OCI-LY7 (cell line): ENCODE data around the gene CDKAL1. TPM values are rescaled to one million over a fixed set of nuclear protein-coding genes. Genes with fewer than 3 reads are reported as not detected.

Experiments used
- BruUV-seq: library from RNA; stranded (reverse); fragments of 400-500 nt; replicated peaks from 2 replicates; lab custom pipeline; 2021; lab: Mats Ljungman, UMichigan
- CTCF ChIA-PET: fragments of 300-600 bp; sonication (Branson Sonifier 250); formaldehyde crosslinking; loops from one replicate; lab custom pipeline; 2022; ENCODE audit warnings: antibody characterized with exemption; ENCODE audit not compliant: unreplicated experiment; lab: Charles Lee
- POLR2A ChIA-PET: fragments of 300-600 bp; sonication (Branson Sonifier 250); formaldehyde crosslinking; loops from one replicate; lab custom pipeline; 2022; ENCODE audit warnings: antibody characterized with exemption; lab: Charles Lee
- DNase-seq: peaks from one replicate; pipeline ENCODE4 v3.0.0-alpha.2; 2015; ENCODE audit warnings: low spot score
- H2AFZ ChIP-seq: fragments of 200-600 bp; sonication (generic), shearing (Covaris generic); 2 replicates; pipeline ENCODE4 v1.6.1; 2014; ENCODE audit warnings: mild to moderate bottlenecking, antibody characterized with exemption, low read length, moderate library complexity
- H3K27ac ChIP-seq: fragments of 200-600 bp; sonication (generic); 2 replicates; pipeline ENCODE4 v1.5.1; 2014; ENCODE audit warnings: mixed run types, low read depth, mild to moderate bottlenecking, moderate library complexity, low read length, inconsistent platforms; ENCODE audit not compliant: poor library complexity, severe bottlenecking
- H3K36me3 ChIP-seq: fragments of 200-600 bp; sonication (generic); 2 replicates; pipeline ENCODE4 v1.6.1; 2014; ENCODE audit warnings: mild to moderate bottlenecking, antibody characterized with exemption, low read length, moderate library complexity, mixed read lengths; ENCODE audit not compliant: insufficient read depth
- H3K4me1 ChIP-seq: fragments of 200-600 bp; sonication (generic); 2 replicates; pipeline ENCODE4 v1.5.1; 2014; ENCODE audit warnings: mild to moderate bottlenecking, low read length; ENCODE audit not compliant: insufficient read depth, poor library complexity, severe bottlenecking
- H3K4me2 ChIP-seq: fragments of 200-600 bp; sonication (generic); 2 replicates; pipeline ENCODE4 v1.6.1; 2014; ENCODE audit warnings: mild to moderate bottlenecking, low read length
- H3K4me3 ChIP-seq: fragments of 200-600 bp; sonication (generic); 2 replicates; pipeline ENCODE4 v1.5.1; 2014; ENCODE audit warnings: mild to moderate bottlenecking, low read depth, low read length; ENCODE audit not compliant: poor library complexity, severe bottlenecking
- H3K79me2 ChIP-seq: fragments of 200-600 bp; sonication (generic); 2 replicates; pipeline ENCODE4 v1.6.1; 2016; ENCODE audit warnings: low read depth, mild to moderate bottlenecking, low read length, moderate library complexity, mixed read lengths; ENCODE audit not compliant: insufficient read depth
- H3K9me2 ChIP-seq: fragments of 200-600 bp; sonication (generic); 2 replicates; pipeline ENCODE4 v1.6.1; 2016; ENCODE audit warnings: mild to moderate bottlenecking, low read length, mixed read lengths; ENCODE audit not compliant: insufficient read depth
- H3K9me3 ChIP-seq: fragments of 200-600 bp; sonication (generic); 2 replicates; pipeline ENCODE4 v1.6.1; 2014; ENCODE audit warnings: mild to moderate bottlenecking, mixed run types, low read length, mixed read lengths
- H4K20me1 ChIP-seq: fragments of 200-600 bp; sonication (generic); 2 replicates; pipeline ENCODE4 v1.6.1; 2014; ENCODE audit warnings: mild to moderate bottlenecking, antibody characterized with exemption, low read length, moderate library complexity, mixed read lengths; ENCODE audit not compliant: insufficient read depth
- CTCF ChIP-seq: fragments of 200-600 bp; sonication (generic); conservative IDR thresholded peaks from 2 replicates; pipeline ENCODE4 v1.5.1; 2014; ENCODE audit warnings: mild to moderate bottlenecking, antibody characterized with exemption, low read length, moderate library complexity, mixed read lengths
- EZH2phosphoT487 ChIP-seq: fragments of 200-600 bp; sonication (generic); IDR thresholded peaks from 2 replicates; pipeline ENCODE4 v1.6.1; 2018; ENCODE audit warnings: low read depth, borderline replicate concordance, mild to moderate bottlenecking, mixed run types, antibody characterized with exemption, low read length, moderate library complexity, mixed read lengths
- intact Hi-C: fragments of 100-400 bp; cut with micrococcal nuclease; formaldehyde crosslinking; loops from one replicate; pipeline ENCODE4 v1.10.0; 2022; ENCODE audit not compliant: unreplicated experiment
- total RNA-seq, 2 experiments: library from RNA; depleted of rRNA in 1 of 2; stranded (reverse); fragments of >200 nt in 1 of 2; shearing (Covaris generic) in 1 of 2; gene quantifications; 2 replicates each; pipeline ENCODE4 v1.2.3, GENCODE V29; 2014 to 2022

Gene CDKAL1
- total RNA-seq, 2 experiments from 2014 or later, result 19.9 to 21.1 TPM

- intact Hi-C loops, result no loop called here
- Histone ChIP-seq H3K4me3 (no peak overlapping the region), H3K4me1 (no peaks in the 10 kb centered on the region), H3K9me2 (no peaks in the 10 kb centered on the region), H3K79me2 (no peaks in the 10 kb centered on the region), H3K36me3 (no peaks in the 10 kb centered on the region), H2AFZ (no peak overlapping the region), H3K4me2 (no peak overlapping the region), H3K27ac (no peak overlapping the region), H4K20me1 (no peaks in the 10 kb centered on the region), H3K9me3 (peaks cover 13% of the 10 kb centered on the region)
- no TSS peak for BruUV-seq
- ChIA-PET CTCF (no interaction called here), POLR2A (interaction anchor here (0.7 kb wide), 2 partner anchors 15 to 25 kb away, joined by 3 read pairs; no protein-coding TSS in a partner anchor)
- TF ChIP-seq CTCF (no peak), EZH2phosphoT487 (no peak)
- DNase-seq, result no peak
Measured at GRCh38 chr6:20915156-20915555, 380.9 kb downstream of the CDKAL1 start.

DNA sequence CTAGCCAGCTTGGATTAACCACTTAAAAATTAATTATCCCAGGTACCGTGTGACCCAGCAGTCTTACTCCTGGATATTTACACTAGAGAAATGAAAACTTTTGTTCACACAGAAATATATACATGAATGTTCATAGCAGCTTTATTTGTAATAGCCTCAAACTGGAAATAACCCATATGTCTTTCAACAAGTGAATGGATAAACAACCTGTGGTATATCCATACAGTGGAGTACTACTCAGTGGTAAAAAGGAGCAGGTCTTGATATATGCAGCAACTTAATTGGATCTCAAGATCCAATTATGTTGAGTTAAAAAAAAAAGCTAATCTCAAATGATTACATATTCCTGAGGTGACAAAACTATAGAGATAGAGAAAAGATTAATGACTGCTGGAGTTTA lies 381.4 kb downstream of the CDKAL1 start:
- POLR2A ChIA-PET, result no interaction called here
- Histone ChIP-seq H3K36me3 (no peaks in the 10 kb centered on the region), H3K9me3 (peaks cover 13% of the 10 kb centered on the region), H3K9me2 (no peaks in the 10 kb centered on the region), H3K4me1 (no peaks in the 10 kb centered on the region), H2AFZ (no peak overlapping the region), H4K20me1 (no peaks in the 10 kb centered on the region), H3K4me2 (no peak overlapping the region), H3K27ac (no peak overlapping the region), H3K79me2 (no peaks in the 10 kb centered on the region), H3K4me3 (no peak overlapping the region)
- CTCF ChIA-PET, result no interaction called here
- no peak for DNase-seq
- intact Hi-C loops, result no loop called here
- no peak for TF ChIP-seq EZH2phosphoT487
- no peak for TF ChIP-seq CTCF
- no TSS peak for BruUV-seq

DNA sequence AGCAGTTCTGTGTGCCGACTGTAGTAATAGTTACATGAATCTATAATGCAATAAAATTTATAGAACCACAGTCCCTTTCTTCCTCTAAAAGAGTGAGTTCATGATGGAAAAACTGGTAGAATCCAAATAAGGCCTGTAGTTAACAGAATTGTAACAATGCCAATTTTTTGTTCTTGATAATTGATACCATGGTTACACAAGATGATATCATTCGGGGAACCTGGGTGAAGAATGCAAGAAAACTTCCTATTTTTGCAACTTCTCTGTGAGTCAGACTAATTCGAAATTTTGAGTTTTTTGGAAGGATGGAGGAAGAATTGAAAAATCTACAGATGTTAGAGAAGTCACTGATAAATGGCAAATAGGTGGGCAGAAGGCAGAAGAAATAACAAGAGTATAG lies 381.8 kb downstream of the CDKAL1 start:
- no peak overlapping the region for H3K4me2 ChIP-seq
- DNase-seq, result no peak
- POLR2A ChIA-PET, result no interaction called here
- no peaks in the 10 kb centered on the region for H3K9me2 ChIP-seq
- CTCF ChIA-PET, result no interaction called here
- no peak overlapping the region for H3K27ac ChIP-seq
- no peaks in the 10 kb centered on the region for H4K20me1 ChIP-seq
- H3K9me3 ChIP-seq, result peaks cover 13% of the 10 kb centered on the region
- no peak overlapping the region for H2AFZ ChIP-seq
- no peaks in the 10 kb centered on the region for H3K36me3 ChIP-seq
- TF ChIP-seq EZH2phosphoT487, result no peak
- TF ChIP-seq CTCF, result no peak
- H3K79me2 ChIP-seq, result no peaks in the 10 kb centered on the region
- BruUV-seq, result no TSS peak
- intact Hi-C loops, result no loop called here
- no peak overlapping the region for H3K4me3 ChIP-seq
- H3K4me1 ChIP-seq, result no peaks in the 10 kb centered on the region
